MCF 10A (cell line): ENCODE results near the gene SFRP5. TPM values are rescaled to one million over a fixed set of nuclear protein-coding genes. Genes with fewer than 3 reads are reported as not detected.
A peak's percentile ranks its signal among the peaks of the same experiment; 100 is the strongest.

Source experiments
- BruUV-seq: library from RNA; stranded (reverse); fragments of 400-500 nt; replicated peaks from 2 replicates; lab custom pipeline; 2021; lab: Mats Ljungman, UMichigan
- CTCF ChIA-PET: fragments of 300-600 bp; sonication (Branson Sonifier 250); formaldehyde crosslinking; extraction: SDS; loops from one replicate; lab custom pipeline; 2021; ENCODE audit warnings: antibody characterized with exemption, inconsistent platforms; lab: Yijun Ruan, JAX
- POLR2A ChIA-PET: fragments of 300-600, 350-650 bp; sonication (Branson Sonifier 250); formaldehyde crosslinking; extraction: SDS; loops from one replicate; lab custom pipeline; 2020; ENCODE audit warnings: antibody characterized with exemption, inconsistent platforms; lab: Yijun Ruan, JAX
- DNase-seq: peaks from one replicate; pipeline ENCODE4 v3.0.0-alpha.2; 2018; ENCODE audit not compliant: unreplicated experiment
- H3K27ac Mint-ChIP-seq: one replicate; pipeline ENCODE4 v1.8.0; 2022; ENCODE audit warnings: mild to moderate bottlenecking, low read depth, mixed read lengths; ENCODE audit not compliant: unreplicated experiment
- H3K27me3 Mint-ChIP-seq: one replicate; pipeline ENCODE4 v1.8.0; 2022; ENCODE audit warnings: mixed read lengths; ENCODE audit not compliant: insufficient read depth, unreplicated experiment
- H3K36me3 Mint-ChIP-seq: one replicate; pipeline ENCODE4 v1.8.0; 2022; ENCODE audit warnings: mild to moderate bottlenecking, moderate library complexity, mixed read lengths; ENCODE audit not compliant: insufficient read depth, unreplicated experiment
- H3K4me1 Mint-ChIP-seq: one replicate; pipeline ENCODE4 v1.8.0; 2022; ENCODE audit warnings: mixed read lengths; ENCODE audit not compliant: insufficient read depth, unreplicated experiment
- H3K4me3 Mint-ChIP-seq: one replicate; pipeline ENCODE4 v1.8.0; 2022; ENCODE audit warnings: mild to moderate bottlenecking, moderate library complexity, mixed read lengths; ENCODE audit not compliant: unreplicated experiment
- H3K9me3 Mint-ChIP-seq: one replicate; pipeline ENCODE4 v1.8.0; 2022; ENCODE audit warnings: mixed read lengths; ENCODE audit not compliant: unreplicated experiment
- intact Hi-C: fragments of 100-400 bp; cut with micrococcal nuclease; formaldehyde crosslinking; loops from 2 replicates; pipeline ENCODE4 v1.14.1; 2022
- total RNA-seq: library from RNA; stranded (reverse); gene quantifications from 2 replicates; pipeline ENCODE4 v1.2.3, GENCODE V29; 2022
- TF ChIP-seq, protein P1 (sequence below): fragments of 200-600 bp; IDR thresholded peaks from one replicate; pipeline ENCODE4 v1.8.0; 2022; ENCODE audit warnings: antibody characterized with exemption, mild to moderate bottlenecking; ENCODE audit not compliant: unreplicated experiment

The SFRP5 gene
- total RNA-seq, 1 experiment from 2014 or later: not detected

DNA sequence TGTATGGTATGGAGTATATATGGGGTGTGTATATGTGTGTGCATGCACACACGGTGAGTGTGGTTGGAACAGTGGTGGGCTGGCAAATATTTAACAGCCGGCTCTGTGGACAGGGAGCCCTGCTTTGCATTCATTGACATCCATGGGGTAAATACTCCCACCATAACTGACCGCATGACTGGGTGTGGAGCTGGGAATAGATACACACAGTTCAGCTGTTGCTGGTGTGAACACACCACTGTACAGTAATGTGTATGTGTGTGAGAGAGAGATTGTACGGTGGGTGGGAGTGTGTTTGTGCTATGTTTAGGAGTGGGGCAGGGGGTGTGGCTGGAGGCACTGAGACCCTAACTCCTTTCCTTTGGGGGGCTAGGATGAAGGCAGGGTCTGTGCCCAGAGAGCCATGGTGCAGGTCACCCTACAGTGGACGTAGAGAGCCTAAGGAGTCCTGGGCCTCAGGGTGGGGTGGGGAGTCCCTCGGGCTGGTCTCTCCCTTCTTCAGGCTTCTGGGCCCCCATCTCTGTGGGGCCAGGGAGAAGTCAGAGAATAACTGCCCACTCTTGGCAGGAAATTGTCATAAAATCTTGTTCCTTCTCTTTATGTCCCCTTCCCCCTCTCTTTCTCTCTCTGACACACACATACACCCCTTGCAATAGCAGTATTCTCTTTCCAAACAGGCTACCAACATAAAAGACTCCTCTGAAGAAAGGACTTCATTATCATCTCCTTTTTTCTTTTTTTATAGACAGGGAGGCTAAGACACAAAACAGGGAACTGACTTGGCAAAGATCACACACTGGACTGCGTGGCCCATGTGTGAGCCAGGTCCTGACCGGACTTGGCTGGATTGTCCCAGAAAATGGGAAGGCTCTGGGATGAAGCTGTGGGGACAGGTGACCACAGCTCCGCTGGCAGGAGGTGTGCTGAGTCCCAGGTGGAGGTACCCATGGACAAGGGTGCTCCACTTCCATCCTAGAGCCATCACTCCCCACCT lies 3.2 kb downstream of the SFRP5 start:
- Mint-ChIP-seq H3K27ac (no peak overlapping the region), H3K9me3 (no peaks in the 10 kb centered on the region), H3K4me3 (no peak overlapping the region), H3K36me3 (peaks cover 7% of the 10 kb centered on the region), H3K27me3 (peaks cover 39% of the 10 kb centered on the region), H3K4me1 (no peaks in the 10 kb centered on the region)
- ChIA-PET CTCF (interaction anchor here (0.6 to 3.3 kb wide), 5 partner anchors 10 to 101 kb away, joined by 4 to 20 read pairs (median 5); no protein-coding TSS in a partner anchor), POLR2A (no interaction called here)
- TF ChIP-seq, protein P1, sequence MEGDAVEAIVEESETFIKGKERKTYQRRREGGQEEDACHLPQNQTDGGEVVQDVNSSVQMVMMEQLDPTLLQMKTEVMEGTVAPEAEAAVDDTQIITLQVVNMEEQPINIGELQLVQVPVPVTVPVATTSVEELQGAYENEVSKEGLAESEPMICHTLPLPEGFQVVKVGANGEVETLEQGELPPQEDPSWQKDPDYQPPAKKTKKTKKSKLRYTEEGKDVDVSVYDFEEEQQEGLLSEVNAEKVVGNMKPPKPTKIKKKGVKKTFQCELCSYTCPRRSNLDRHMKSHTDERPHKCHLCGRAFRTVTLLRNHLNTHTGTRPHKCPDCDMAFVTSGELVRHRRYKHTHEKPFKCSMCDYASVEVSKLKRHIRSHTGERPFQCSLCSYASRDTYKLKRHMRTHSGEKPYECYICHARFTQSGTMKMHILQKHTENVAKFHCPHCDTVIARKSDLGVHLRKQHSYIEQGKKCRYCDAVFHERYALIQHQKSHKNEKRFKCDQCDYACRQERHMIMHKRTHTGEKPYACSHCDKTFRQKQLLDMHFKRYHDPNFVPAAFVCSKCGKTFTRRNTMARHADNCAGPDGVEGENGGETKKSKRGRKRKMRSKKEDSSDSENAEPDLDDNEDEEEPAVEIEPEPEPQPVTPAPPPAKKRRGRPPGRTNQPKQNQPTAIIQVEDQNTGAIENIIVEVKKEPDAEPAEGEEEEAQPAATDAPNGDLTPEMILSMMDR: no peak
- no peak for DNase-seq
- no TSS peak for BruUV-seq
- intact Hi-C loops: no loop called here

DNA sequence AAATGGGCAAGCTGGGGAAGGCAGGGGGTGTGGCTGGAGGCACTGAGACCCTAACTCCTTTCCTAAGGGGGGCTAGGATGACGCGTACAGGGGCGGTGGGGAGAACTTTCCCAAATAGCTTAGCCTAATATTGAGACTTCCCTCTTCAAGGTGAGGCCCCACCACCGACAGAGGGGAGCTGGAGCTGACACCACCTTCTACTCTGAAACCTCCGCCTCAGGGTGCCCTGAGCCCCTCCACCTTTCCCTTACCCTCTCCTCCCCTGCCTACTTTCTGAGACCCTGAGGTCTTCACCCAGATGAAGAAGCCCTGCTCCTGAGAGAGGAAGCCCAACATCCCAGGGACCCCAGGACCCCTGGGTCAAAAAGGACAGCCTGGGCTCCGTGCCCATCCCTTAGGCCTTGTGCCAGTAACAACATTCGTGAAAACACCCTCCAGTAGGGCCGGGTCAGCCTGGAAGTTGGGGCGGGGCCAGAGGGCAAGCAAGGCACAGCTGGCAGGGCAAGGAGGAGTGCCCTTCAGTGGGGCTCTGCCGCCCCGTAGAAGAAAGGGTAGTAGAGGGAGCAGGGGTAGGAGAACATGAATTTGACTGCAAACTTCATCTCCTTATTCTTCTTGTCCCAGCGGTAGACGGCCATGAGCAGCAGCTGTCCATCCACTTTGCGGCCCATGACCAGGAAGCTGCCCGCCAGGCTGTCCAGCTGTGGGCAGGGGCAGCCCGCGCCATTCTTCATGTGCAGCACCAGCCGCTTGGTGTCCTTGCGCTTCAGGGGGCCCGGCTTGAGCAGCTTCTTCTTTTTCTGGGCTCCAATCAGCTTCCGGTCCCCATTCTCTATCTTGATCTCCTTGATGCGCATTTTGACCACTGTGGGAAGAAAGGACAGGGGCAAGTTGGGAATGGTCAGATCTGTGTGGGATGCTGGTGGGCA lies 4.5 kb downstream of the SFRP5 start:
- ChIA-PET CTCF (interaction anchor here (0.6 to 3.3 kb wide), 5 partner anchors 20 to 102 kb away, joined by 3 to 20 read pairs (median 4); partner anchors contain the start of gene GOLGA7B), POLR2A (interaction anchor here (0.7 kb wide), 1 partner anchor 40 kb away, joined by 3 read pairs; no protein-coding TSS in a partner anchor)
- H3K27me3 Mint-ChIP-seq: peaks cover 30% of the 10 kb centered on the region
- BruUV-seq: no TSS peak
- no peaks in the 10 kb centered on the region for H3K9me3 Mint-ChIP-seq
- TF ChIP-seq, protein P1: no peak
- no peak overlapping the region for H3K4me3 Mint-ChIP-seq
- peak overlapping the region; percentile 37 for H3K27ac Mint-ChIP-seq
- H3K4me1 Mint-ChIP-seq: no peaks in the 10 kb centered on the region
- no peak for DNase-seq
- H3K36me3 Mint-ChIP-seq: peaks cover 7% of the 10 kb centered on the region
- intact Hi-C loops: no loop called here

DNA sequence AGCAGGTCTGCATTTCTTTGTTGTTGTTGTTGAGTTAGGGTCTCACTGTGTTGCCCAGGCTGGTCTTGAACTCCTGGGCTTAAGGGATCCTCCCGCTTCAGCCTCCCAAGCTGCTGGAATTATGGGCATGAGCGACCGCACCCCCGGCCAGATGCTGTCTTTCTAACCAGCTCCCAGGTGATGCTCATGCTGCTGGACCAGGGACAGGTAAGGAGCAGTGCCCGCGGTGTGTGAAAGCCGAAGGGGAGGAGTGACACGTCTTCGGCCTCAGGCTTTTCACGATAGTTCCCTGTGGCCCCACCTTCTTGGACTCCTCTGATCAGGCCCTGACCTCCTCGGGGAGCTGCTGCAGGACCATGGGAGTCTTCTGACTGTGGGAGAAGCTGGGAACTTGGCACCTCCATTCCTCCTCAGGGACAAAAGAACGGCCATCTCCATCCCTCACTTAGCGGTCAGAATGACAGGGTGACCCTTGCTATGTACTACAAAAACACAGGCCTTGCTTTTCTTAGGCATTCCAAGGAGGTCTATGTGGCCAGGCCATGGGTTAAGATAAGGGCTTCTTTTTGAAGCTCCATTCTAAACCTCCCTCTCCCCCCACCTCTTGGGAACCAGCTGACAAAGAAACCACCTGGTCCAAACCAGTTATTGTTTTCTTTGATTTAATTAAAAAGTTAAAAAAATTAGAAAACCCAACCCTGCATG lies 5.5 kb downstream of the SFRP5 start:
- no peaks in the 10 kb centered on the region for H3K4me1 Mint-ChIP-seq

More for the DNA sequence above, 5.5 kb downstream of the SFRP5 start:
- H3K4me3 Mint-ChIP-seq: no peak overlapping the region
- no TSS peak for BruUV-seq
- peaks cover 15% of the 10 kb centered on the region for H3K36me3 Mint-ChIP-seq
- POLR2A ChIA-PET: interaction anchor here (0.6 to 0.7 kb wide), 2 partner anchors 39 to 46 kb away, joined by 3 read pairs; no protein-coding TSS in a partner anchor
- CTCF ChIA-PET: interaction anchor here (0.8 to 3.3 kb wide), 6 partner anchors 20 to 103 kb away, joined by 3 to 20 read pairs (median 4); no protein-coding TSS in a partner anchor
- no peaks in the 10 kb centered on the region for H3K9me3 Mint-ChIP-seq
- peak overlapping the region; percentile 37 for H3K27ac Mint-ChIP-seq
- intact Hi-C loops: no loop called here
- TF ChIP-seq, protein P1: no peak
- DNase-seq: no peak
- peaks cover 20% of the 10 kb centered on the region for H3K27me3 Mint-ChIP-seq
